Subcutaneous abdominal adipose tissue (tissue), 5 donors: Measurements from ENCODE around the gene ALAS1.

Source experiments
- H3K27ac ChIP-seq: one replicate; pipeline ENCODE4 v1.7.0; 2013; ENCODE audit warnings: low read depth, mild to moderate bottlenecking, inconsistent platforms, low read length, moderate library complexity
- H3K27me3 ChIP-seq, 5 donors: one replicate each; pipeline ENCODE4 v1.7.0; 2013; ENCODE audit warnings: low read length in 5 of 5, inconsistent platforms in 1 of 5; ENCODE audit not compliant: control insufficient read depth in 5 of 5, insufficient read depth in 4 of 5
- H3K36me3 ChIP-seq, 5 donors: one replicate each; pipeline ENCODE4 v1.7.0; 2013; ENCODE audit warnings: low read length in 5 of 5; ENCODE audit not compliant: control insufficient read depth in 5 of 5, insufficient read depth in 5 of 5
- H3K4me1 ChIP-seq, 5 donors: one replicate each; pipeline ENCODE4 v1.7.0; 2013; ENCODE audit warnings: low read length in 5 of 5, mild to moderate bottlenecking in 3 of 5, moderate library complexity in 1 of 5; ENCODE audit not compliant: control insufficient read depth in 5 of 5, insufficient read depth in 5 of 5
- H3K4me3 ChIP-seq, 5 donors: one replicate each; pipeline ENCODE4 v1.7.0; 2013; ENCODE audit warnings: low read length in 5 of 5, low read depth in 1 of 5
- H3K9ac ChIP-seq, 5 donors: one replicate each; pipeline ENCODE4 v1.7.0; 2013; ENCODE audit warnings: low read length in 5 of 5, mild to moderate bottlenecking in 4 of 5, moderate library complexity in 3 of 5
- H3K9me3 ChIP-seq, 5 donors: one replicate each; pipeline ENCODE4 v1.7.0; 2013; ENCODE audit warnings: low read length in 5 of 5; ENCODE audit not compliant: control insufficient read depth in 5 of 5
- donor health status: healthy.
- donor health status: healthy.
- donor health status: healthy.
- donor health status: healthy.
- donor health status: healthy.

Gene ALAS1

DNA sequence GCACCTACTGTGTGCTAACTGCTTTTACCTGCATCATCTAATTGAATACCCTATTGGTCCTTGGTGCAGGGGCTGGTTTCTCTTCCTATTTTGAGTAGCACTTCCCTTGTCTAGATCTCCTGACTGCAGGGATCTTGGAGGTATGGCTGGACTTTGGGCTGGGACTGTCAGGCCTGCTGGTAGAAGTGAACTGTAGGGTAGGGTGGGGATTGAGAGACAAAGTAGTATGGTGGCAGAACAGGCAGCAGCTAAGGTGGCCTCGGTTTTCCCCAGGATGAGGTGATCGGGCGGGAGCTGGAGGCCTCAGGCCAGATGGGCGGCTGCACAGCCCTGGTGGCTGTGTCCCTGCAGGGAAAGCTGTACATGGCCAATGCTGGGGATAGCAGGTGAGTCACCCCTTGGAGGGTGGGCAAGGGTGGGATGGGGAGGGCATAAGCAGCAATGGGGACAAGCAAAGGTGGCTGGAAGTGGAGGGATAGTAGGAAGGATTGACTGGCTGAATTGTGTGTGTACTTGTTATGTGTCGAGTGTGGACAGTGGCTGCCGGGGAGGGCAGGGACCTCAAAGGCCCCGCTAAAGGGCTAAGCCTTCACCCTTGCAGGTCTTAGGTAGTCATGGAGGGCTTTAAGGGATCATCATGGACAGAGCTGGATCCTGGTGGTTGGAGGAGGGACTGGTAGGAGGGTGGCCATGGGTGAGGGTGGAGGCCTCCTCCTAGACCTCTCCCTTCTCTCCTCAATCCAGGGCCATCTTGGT is 49.6 kb downstream of the ALAS1 start:
- Histone ChIP-seq H3K27ac (no peak overlapping the region), H3K4me1 (peaks cover 5 to 45% (median 35%) of the 10 kb centered on the region in 5 donors), H3K27me3 (no peaks in the 10 kb centered on the region), H3K9me3 (peaks cover 0 to 3% (median 0%) of the 10 kb centered on the region in 5 donors), H3K36me3 (peaks cover 0 to 45% (median 34%) of the 10 kb centered on the region in 5 donors), H3K4me3 (peak overlapping the region in 2 of 5 donors; percentile 69 to 77), H3K9ac (peak overlapping the region in 1 of 5 donors; percentile 21)

GRCh38 chr3:52248165-52248541 is 50.2 kb downstream of the ALAS1 start:
- Histone ChIP-seq H3K9me3 (peaks cover 0 to 3% (median 0%) of the 10 kb centered on the region in 5 donors), H3K9ac (peak overlapping the region in 1 of 5 donors; percentile 21), H3K27me3 (no peaks in the 10 kb centered on the region), H3K27ac (no peak overlapping the region), H3K36me3 (peaks cover 0 to 47% (median 37%) of the 10 kb centered on the region in 5 donors), H3K4me3 (no peak overlapping the region), H3K4me1 (peaks cover 5 to 48% (median 38%) of the 10 kb centered on the region in 5 donors)

DNA sequence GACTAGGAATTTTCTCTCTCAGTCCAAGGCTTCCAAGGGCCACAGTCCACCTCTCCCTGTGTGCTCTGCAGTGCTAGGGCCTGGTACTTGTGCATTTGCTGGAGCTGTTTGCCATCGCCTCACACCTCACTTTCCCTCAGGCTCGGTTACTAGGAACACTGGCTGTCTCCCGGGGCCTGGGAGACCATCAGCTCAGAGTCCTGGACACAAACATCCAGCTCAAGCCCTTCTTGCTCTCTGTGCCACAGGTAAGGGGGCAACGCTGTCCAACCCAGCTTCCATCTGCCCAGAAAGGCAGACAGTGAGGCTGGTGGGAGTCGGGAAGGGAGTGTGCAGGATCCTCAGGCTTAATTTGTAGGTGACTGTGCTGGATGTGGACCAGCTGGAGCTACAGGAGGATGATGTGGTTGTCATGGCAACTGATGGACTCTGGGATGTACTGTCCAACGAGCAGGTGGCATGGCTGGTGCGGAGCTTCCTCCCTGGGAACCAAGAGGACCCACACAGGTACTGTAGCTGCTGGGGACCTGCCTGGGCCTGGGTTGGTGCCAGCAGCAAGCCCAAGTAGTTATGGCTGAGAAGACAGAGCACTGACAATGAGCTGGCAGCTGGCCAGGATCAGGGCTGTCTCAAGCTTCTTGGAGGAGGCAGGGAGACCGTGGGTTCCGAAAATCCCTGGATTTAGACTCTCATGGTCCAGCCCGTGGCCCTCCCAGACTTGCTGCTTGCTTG is 51.0 kb downstream of the ALAS1 start:
- Histone ChIP-seq H3K9me3 (no peaks in the 10 kb centered on the region), H3K4me3 (no peak overlapping the region), H3K27ac (no peak overlapping the region), H3K36me3 (peaks cover 0 to 55% (median 44%) of the 10 kb centered on the region in 5 donors), H3K9ac (no peak overlapping the region), H3K4me1 (peaks cover 5 to 50% (median 42%) of the 10 kb centered on the region in 5 donors), H3K27me3 (no peaks in the 10 kb centered on the region)

DNA sequence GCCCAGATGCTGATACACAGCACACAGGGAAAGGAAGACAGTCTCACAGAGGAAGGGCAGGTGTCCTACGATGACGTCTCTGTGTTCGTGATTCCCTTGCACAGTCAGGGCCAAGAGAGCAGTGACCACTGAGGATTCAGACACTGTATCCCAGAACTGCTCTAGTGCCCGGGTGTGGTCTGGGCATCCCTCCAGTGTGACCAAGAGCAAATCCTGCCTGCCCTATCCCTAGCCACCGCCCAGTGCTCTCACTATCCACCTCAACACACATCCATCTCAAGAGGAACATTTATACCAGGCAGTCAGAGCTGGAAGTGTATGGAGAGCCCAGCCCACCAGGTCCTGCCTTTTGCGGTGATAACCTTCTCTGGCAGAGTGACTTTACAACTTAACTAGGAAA is 51.7 kb downstream of the ALAS1 start:
- Histone ChIP-seq H3K27me3 (no peaks in the 10 kb centered on the region), H3K9ac (no peak overlapping the region), H3K27ac (no peak overlapping the region), H3K36me3 (peaks cover 0 to 62% (median 48%) of the 10 kb centered on the region in 5 donors), H3K9me3 (no peaks in the 10 kb centered on the region), H3K4me3 (no peak overlapping the region), H3K4me1 (peaks cover 5 to 47% (median 38%) of the 10 kb centered on the region in 5 donors)

- Histone ChIP-seq H3K4me1 (peaks cover 5 to 43% (median 33%) of the 10 kb centered on the region in 5 donors), H3K9me3 (no peaks in the 10 kb centered on the region), H3K27ac (no peak overlapping the region), H3K36me3 (peaks cover under 1 to 65% (median 49%) of the 10 kb centered on the region in 5 donors), H3K9ac (no peak overlapping the region), H3K27me3 (no peaks in the 10 kb centered on the region), H3K4me3 (no peak overlapping the region)
These were observed 52.2 kb downstream of the ALAS1 start for GRCh38 chr3:52250122-52250521.

DNA sequence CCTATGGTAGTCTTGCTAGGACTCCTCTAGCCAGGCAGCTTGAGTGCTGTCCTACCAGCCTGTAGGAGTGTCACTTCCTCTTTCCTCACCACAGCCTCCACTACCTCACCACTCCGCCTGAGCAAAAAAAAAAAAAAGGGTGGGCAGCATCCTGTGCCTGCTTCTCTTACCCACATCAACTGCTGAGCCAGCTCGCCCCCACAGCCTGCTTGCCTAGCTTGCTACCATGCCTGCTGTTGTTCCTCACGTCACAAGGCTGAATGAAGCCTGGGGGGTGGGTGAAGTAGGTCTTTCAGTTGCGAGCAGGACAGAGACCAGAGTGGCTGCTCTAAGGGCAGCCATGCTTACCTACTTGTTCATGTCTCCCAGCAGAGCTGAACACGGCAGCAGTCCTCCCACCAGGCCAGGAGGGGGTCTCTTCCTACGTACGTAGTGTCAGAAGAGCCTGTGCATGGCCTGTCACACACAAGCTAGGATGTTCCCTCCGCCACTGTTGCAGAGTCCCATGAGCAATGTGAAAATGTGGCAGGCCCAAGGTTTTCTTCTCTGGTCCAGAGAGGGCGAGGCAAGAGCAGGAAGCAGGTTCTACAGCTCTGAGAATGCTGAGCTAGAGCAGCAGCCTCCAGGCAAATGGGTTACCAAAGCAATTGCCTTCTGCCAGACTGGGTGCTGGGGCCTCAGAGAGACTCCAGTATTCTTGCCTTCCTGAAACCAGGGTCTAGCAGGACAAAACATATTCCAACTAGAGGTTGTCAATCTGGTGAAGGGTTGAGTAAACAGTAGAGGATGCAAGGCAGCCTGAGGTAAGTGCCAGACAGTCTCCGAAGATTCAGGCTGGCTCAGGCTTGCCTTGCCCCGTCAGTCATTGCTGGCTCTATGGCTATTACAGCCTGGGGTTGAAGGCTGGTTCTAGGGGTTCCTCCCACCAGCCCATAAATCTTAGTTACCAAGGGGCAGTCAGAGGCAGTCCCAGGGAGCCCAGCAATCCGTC is 55.6 kb downstream of the ALAS1 start:
- Histone ChIP-seq H3K4me3 (no peak overlapping the region), H3K4me1 (peaks cover 0 to 18% (median 14%) of the 10 kb centered on the region in 5 donors), H3K27ac (no peak overlapping the region), H3K36me3 (peaks cover 17 to 90% (median 74%) of the 10 kb centered on the region in 5 donors), H3K27me3 (no peaks in the 10 kb centered on the region), H3K9me3 (no peaks in the 10 kb centered on the region), H3K9ac (no peak overlapping the region)

DNA sequence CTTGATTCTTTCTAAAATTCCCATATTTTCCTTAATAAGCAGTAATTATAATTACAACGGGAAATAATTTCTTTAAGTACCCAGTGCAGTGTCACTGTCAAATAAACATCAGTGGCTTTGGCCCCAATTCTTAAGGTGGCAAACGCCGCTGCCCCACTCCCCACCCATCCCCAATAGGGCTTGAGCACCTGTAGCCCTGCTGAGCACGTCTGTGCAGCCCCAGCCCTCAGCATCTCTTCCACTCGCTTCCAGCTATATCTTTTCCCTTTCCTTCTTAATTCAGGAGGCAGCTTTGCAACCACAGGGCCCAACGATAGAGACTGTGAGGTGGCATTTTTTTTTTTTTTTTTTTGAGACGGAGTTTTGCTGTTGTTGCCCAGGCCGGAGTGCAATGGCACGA is 56.6 kb downstream of the ALAS1 start:
- H3K27ac ChIP-seq, result no peak overlapping the region
- H3K36me3 ChIP-seq, result peaks cover 27 to 90% (median 74%) of the 10 kb centered on the region in 5 donors
- peaks cover 0 to 16% (median 13%) of the 10 kb centered on the region in 5 donors for H3K4me1 ChIP-seq
- H3K4me3 ChIP-seq, result no peak overlapping the region
- no peaks in the 10 kb centered on the region for H3K27me3 ChIP-seq
- H3K9ac ChIP-seq, result no peak overlapping the region
- no peaks in the 10 kb centered on the region for H3K9me3 ChIP-seq

DNA sequence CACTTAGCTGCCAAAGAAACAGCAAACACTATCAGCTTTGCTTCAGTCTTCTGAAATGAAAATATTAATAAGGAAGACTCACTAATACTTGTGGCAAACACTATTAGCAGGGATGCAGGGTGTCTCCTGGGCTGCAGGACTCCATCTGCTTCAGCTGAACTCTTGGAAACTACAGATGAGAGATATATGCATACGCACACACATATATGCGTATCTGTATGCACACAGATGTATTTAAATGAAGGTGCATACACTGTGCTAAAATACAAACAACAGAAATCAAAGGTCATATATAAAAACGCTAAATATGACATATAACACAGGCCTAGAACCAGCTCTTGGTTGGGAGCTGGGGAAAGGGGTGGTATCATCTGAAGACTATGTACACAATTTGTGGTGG is 58.2 kb downstream of the ALAS1 start:
- H3K9ac ChIP-seq, result no peak overlapping the region
- peaks cover 35 to 90% (median 79%) of the 10 kb centered on the region in 5 donors for H3K36me3 ChIP-seq
- H3K4me3 ChIP-seq, result no peak overlapping the region
- H3K27me3 ChIP-seq, result no peaks in the 10 kb centered on the region
- H3K4me1 ChIP-seq, result peaks cover 0 to 16% (median 13%) of the 10 kb centered on the region in 5 donors
- no peaks in the 10 kb centered on the region for H3K9me3 ChIP-seq
- H3K27ac ChIP-seq, result no peak overlapping the region

GRCh38 chr3:52256622-52257021 is 58.7 kb downstream of the ALAS1 start:
- H3K36me3 ChIP-seq, result peaks cover 40 to 92% (median 81%) of the 10 kb centered on the region in 5 donors

More at GRCh38 chr3:52256622-52257021, 58.7 kb downstream of the ALAS1 start:
- Histone ChIP-seq H3K4me1 (peaks cover 0 to 16% (median 13%) of the 10 kb centered on the region in 5 donors), H3K4me3 (no peak overlapping the region), H3K27me3 (no peaks in the 10 kb centered on the region), H3K9me3 (no peaks in the 10 kb centered on the region), H3K27ac (no peak overlapping the region), H3K9ac (no peak overlapping the region)
